Sigmoid colon (tissue), 7 donors: ENCODE data around the gene ATG101. TPM values are rescaled to one million over a fixed set of nuclear protein-coding genes. Genes with fewer than 3 reads are reported as not detected.

Experiments
- DNase-seq: peaks from one replicate; pipeline ENCODE4 v3.0.0-alpha.2; 2019
- H3K27ac ChIP-seq, 4 donors: fragments of 200-600 bp; sonication (generic); one replicate each; pipeline ENCODE4 v1.5.1; 2016 to 2019; ENCODE audit warnings: mild to moderate bottlenecking in 1 of 4
- H3K27me3 ChIP-seq, 3 donors: fragments of 200-600 bp; sonication (generic); one replicate each; pipeline ENCODE4 v1.5.1; 2019; ENCODE audit warnings: mild to moderate bottlenecking in 1 of 3
- H3K36me3 ChIP-seq, 4 donors: fragments of 200-600 bp; sonication (generic); one replicate each; pipeline ENCODE4 v1.5.1; 2016 to 2019
- H3K4me1 ChIP-seq, 4 donors: fragments of 200-600 bp; sonication (generic); one replicate each; pipeline ENCODE4 v1.5.1; 2017 to 2019
- H3K4me3 ChIP-seq, 4 donors: fragments of 200-600 bp; sonication (generic); one replicate each; pipeline ENCODE4 v1.5.1; 2017 to 2019; ENCODE audit warnings: mild to moderate bottlenecking in 2 of 4, moderate library complexity in 1 of 4
- H3K9me3 ChIP-seq, 4 donors: fragments of 200-600 bp in 3 of 4; sonication (generic) in 3 of 4; one replicate each; pipeline versions ENCODE4 v1.5.1 to v1.6.1; 2013 to 2019
- CTCF ChIP-seq, 4 experiments: fragments of 450-650 bp in 3 of 4; fragments of 200-600 bp in 1 of 4; IDR thresholded peaks; one replicate each; pipeline ENCODE4 v1.5.1; 2016 to 2019; ENCODE audit warnings: antibody characterized with exemption in 4 of 4, mild to moderate bottlenecking in 3 of 4, moderate library complexity in 2 of 4
- EP300 ChIP-seq, 4 donors: sonication (generic); formaldehyde crosslinking; IDR thresholded peaks; one replicate each; pipeline ENCODE4 v1.6.1; 2017; ENCODE audit warnings: antibody characterized with exemption in 4 of 4
- POLR2A ChIP-seq, 2 donors: fragments of 450-650 bp; IDR thresholded peaks; one replicate each; pipeline ENCODE4 v1.6.1; 2016; ENCODE audit warnings: antibody characterized with exemption in 2 of 2, mild to moderate bottlenecking in 2 of 2, moderate library complexity in 2 of 2
- POLR2AphosphoS5 ChIP-seq, 4 donors: sonication (generic); formaldehyde crosslinking; IDR thresholded peaks; one replicate each; pipeline ENCODE4 v1.6.1; 2017; ENCODE audit warnings: antibody characterized with exemption in 4 of 4
- WGBS, 2 donors: extraction: QIAGEN DNeasy Blood & Tissue Kit; methylation state at CpG; one replicate each; pipeline ENCODE4 v1.1.7; 2013; 5-methylcytosine and 5-hydroxymethylcytosine counted together
- intact Hi-C: fragments of 100-400 bp; cut with DNase I; formaldehyde crosslinking; loops from one replicate; pipeline ENCODE4 v1.15.1; 2023
- polyA plus RNA-seq, 3 donors: library from polyadenylated mRNA; stranded (reverse); fragments of 200-250 nt; gene quantifications; one replicate each; pipeline ENCODE4 v1.2.3, GENCODE V29; 2013
- total RNA-seq, 4 donors: library from RNA; depleted of rRNA; stranded (reverse); fragments of >200 nt; gene quantifications; one replicate each; pipeline ENCODE4 v1.1.0, GENCODE V29; 2016
- donor health status: healthy with polysubstance abuse.
- donor health status: Bipolar disorder and iron deficiency.
- donor health status: healthy.

The ATG101 gene
- total and polyA plus RNA-seq, 7 donors = 30.2 to 64.5 (median 48.7) TPM

GRCh38 chr12:52027085-52027843 lies 42.5 kb upstream of the ATG101 start:
- no peaks in the 10 kb centered on the region for H3K9me3 ChIP-seq
- H3K27ac ChIP-seq = peak overlapping the region; percentile 80 to 90 (median 86)
- intact Hi-C loops = loop anchor here (10.0 kb wide), 1 partner anchor 248 kb away; the partner anchor contains the start of gene KRT86
- no peaks in the 10 kb centered on the region for H3K27me3 ChIP-seq
- TF ChIP-seq POLR2AphosphoS5 (IDR thresholded peaks at IDR 0.05) (peak in 3 of 4 donors; percentile 30 to 92 (median 46)), POLR2A (IDR thresholded peaks at IDR 0.05) (no peak), EP300 (IDR thresholded peaks at IDR 0.05) (peak in 2 of 4 donors; percentile 79 to 99), CTCF (IDR thresholded peaks at IDR 0.05) (no peak)
- WGBS, 2 donors = 82 to 86% methylated on average over 12 of the region's 12 CpGs
- peak; percentile 92 for DNase-seq
- peaks cover 0 to 55% (median 53%) of the 10 kb centered on the region in 4 donors for H3K4me1 ChIP-seq
- H3K36me3 ChIP-seq = no peaks in the 10 kb centered on the region
- no peak overlapping the region for H3K4me3 ChIP-seq

DNA sequence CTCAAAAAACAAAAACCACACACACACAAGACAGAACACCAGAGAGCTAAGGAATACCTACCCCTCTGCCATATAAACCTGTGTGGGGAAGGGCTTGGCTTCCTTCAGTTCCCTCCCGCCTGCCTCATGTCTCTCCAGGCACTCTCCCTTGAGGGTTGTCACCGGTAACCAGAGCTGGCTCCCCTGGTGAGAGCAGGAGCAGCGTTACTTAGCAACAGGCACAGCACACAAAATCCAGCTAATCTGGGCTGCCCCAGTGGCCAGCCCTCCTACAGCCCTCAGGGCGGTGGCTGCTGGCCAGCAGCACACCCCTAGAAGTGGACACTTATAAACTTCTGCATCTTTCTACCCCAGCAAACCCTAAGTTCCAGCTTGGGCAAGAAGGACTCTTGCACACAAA lies 40.1 kb upstream of the ATG101 start:
- WGBS, 2 donors = 51 to 60% methylated on average over 4 of the region's 4 CpGs
- H3K9me3 ChIP-seq = no peaks in the 10 kb centered on the region
- no peak overlapping the region for H3K4me3 ChIP-seq
- peak overlapping the region in 2 of 4 donors; percentile 60 to 62 for H3K27ac ChIP-seq
- H3K4me1 ChIP-seq = peaks cover 0 to 54% (median 47%) of the 10 kb centered on the region in 4 donors
- intact Hi-C loops = loop anchor here (10.0 kb wide), 1 partner anchor 245 kb away; the partner anchor contains the start of gene KRT86
- TF ChIP-seq EP300 (IDR thresholded peaks at IDR 0.05) = no peak
- TF ChIP-seq CTCF (IDR thresholded peaks at IDR 0.05) = no peak
- TF ChIP-seq POLR2A (IDR thresholded peaks at IDR 0.05) = no peak
- TF ChIP-seq POLR2AphosphoS5 (IDR thresholded peaks at IDR 0.05) = no peak
- H3K27me3 ChIP-seq = no peaks in the 10 kb centered on the region
- H3K36me3 ChIP-seq = no peaks in the 10 kb centered on the region
- no peak for DNase-seq

- Histone ChIP-seq H3K4me3 (peak overlapping the region in 3 of 4 donors; percentile 41 to 46 (median 41)), H3K9me3 (no peaks in the 10 kb centered on the region), H3K36me3 (no peaks in the 10 kb centered on the region), H3K27me3 (no peaks in the 10 kb centered on the region), H3K27ac (peak overlapping the region; percentile 90 to 96 (median 92)), H3K4me1 (peaks cover 0 to 43% (median 35%) of the 10 kb centered on the region in 4 donors)
- TF ChIP-seq CTCF (IDR thresholded peaks at IDR 0.05) = no peak
- TF ChIP-seq POLR2A (IDR thresholded peaks at IDR 0.05) = no peak
- peak in 2 of 4 donors; percentile 45 to 60 for TF ChIP-seq POLR2AphosphoS5 (IDR thresholded peaks at IDR 0.05)
- TF ChIP-seq EP300 (IDR thresholded peaks at IDR 0.05) = peak in 3 of 4 donors; percentile 34 to 93 (median 48)
- intact Hi-C loops = loop anchor here (2.0 kb wide), 2 partner anchors 18 to 36 kb away; partner anchors contain the start of genes ATG101 and NR4A1
- WGBS, 2 donors = 4 to 11% methylated on average over 5 of the region's 5 CpGs
- peak; percentile 98 for DNase-seq
These were observed 37.4 kb upstream of the ATG101 start for GRCh38 chr12:52032446-52032803.

DNA sequence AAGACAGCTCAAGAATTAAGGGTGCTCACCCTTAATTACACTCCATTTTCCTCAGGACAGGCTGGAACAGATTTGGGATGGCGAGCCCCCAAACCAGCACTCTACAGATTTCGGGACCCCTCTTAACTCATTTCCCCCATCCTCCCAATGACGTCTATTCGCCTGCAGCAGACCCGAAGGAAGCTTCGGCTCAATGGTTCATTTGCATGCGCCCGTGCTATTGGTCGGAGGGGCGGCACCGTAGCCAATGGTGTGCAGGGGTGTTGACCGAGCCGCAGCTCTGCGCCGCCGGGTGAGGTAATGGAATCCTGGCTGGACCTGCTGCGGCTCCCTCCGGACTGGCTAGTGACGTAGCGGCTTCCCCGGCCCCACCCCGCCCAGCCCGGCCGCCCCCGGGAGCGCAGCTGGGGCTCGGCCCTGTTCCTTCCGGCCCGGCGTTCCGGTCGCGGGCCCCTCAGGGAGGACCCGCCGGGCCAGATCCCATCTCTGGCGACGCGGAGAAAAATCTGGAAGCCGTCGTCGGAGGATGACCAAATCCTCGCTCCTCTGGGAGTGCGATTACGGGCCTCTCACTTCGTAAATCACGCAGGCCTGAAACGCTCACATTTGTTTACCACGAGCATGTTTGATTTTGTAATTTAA lies 36.9 kb upstream of the ATG101 start:
- Histone ChIP-seq H3K4me1 (peaks cover 0 to 47% (median 38%) of the 10 kb centered on the region in 4 donors), H3K9me3 (no peaks in the 10 kb centered on the region), H3K4me3 (peak overlapping the region; percentile 8 to 46 (median 41)), H3K27me3 (no peaks in the 10 kb centered on the region), H3K36me3 (no peaks in the 10 kb centered on the region), H3K27ac (peak overlapping the region; percentile 90 to 96 (median 92))
- WGBS, 2 donors = 0 to 1% methylated on average over 48 of the region's 48 CpGs
- intact Hi-C loops = loop anchor here (2.0 kb wide), 2 partner anchors 18 to 36 kb away; partner anchors contain the start of genes ATG101 and NR4A1
- peak; percentile 100 for DNase-seq
- no peak for TF ChIP-seq CTCF (IDR thresholded peaks at IDR 0.05)
- peak in 3 of 4 donors; percentile 28 to 97 (median 71) for TF ChIP-seq EP300 (IDR thresholded peaks at IDR 0.05)
- TF ChIP-seq POLR2AphosphoS5 (IDR thresholded peaks at IDR 0.05) = peak; percentile 83 to 91 (median 88)
- TF ChIP-seq POLR2A (IDR thresholded peaks at IDR 0.05) = peak; percentile 72 to 74
